EL (cell line): ENCODE measurements around the gene FAM170B.

Experiments used
- DNase-seq: peaks from one replicate; pipeline ENCODE4 v3.0.0-alpha.2; 2016

FAM170B gene

GRCh38 chr10:49133706-49134248, at the start of gene FAM170B:
TSS of gene FAM170B (minus strand) at chr10:49134021. CDS start at chr10:49133918, 103 bp downstream.
- no peak for DNase-seq

- no peak for DNase-seq
Measured at GRCh38 chr10:49182776-49183175, 49.0 kb upstream of the FAM170B start.

GRCh38 chr10:49180444-49180860, 46.6 kb upstream of the FAM170B start:
- DNase-seq: no peak

GRCh38 chr10:49179699-49180443, 46.0 kb upstream of the FAM170B start:
- no peak for DNase-seq

- no peak for DNase-seq
Measured at GRCh38 chr10:49178489-49179471, 45.0 kb upstream of the FAM170B start.

- peak; percentile 95 for DNase-seq
Measured at GRCh38 chr10:49177391-49178355, 43.9 kb upstream of the FAM170B start.

GRCh38 chr10:49176310-49177268, 42.8 kb upstream of the FAM170B start:
- DNase-seq: no peak

GRCh38 chr10:49175587-49176309, 41.9 kb upstream of the FAM170B start:
- DNase-seq: no peak

- DNase-seq: no peak
Measured at GRCh38 chr10:49174926-49175500, 41.2 kb upstream of the FAM170B start.

GRCh38 chr10:49174261-49174925, 40.6 kb upstream of the FAM170B start:
- no peak for DNase-seq

- no peak for DNase-seq
Measured at GRCh38 chr10:49173853-49174252, 40.0 kb upstream of the FAM170B start.

GRCh38 chr10:49173201-49173772, 39.5 kb upstream of the FAM170B start:
- no peak for DNase-seq

- no peak for DNase-seq
Measured at GRCh38 chr10:49172777-49173132, 38.9 kb upstream of the FAM170B start.

GRCh38 chr10:49172061-49172776, 38.4 kb upstream of the FAM170B start:
- no peak for DNase-seq

- no peak for DNase-seq
Measured at GRCh38 chr10:49171326-49172060, 37.7 kb upstream of the FAM170B start.

- DNase-seq: no peak
Measured at GRCh38 chr10:49170632-49171325, 37.0 kb upstream of the FAM170B start.

- no peak for DNase-seq
Measured at GRCh38 chr10:49169776-49170175, 36.0 kb upstream of the FAM170B start.
